Thyroid gland (tissue), 4 donors: ENCODE data around the gene COL3A1.

ENCODE experiments used
- POLR2A ChIP-seq, 2 donors: fragments of 450-650 bp; IDR thresholded peaks; one replicate each; pipeline ENCODE4 v1.6.1; 2017; ENCODE audit warnings: antibody characterized with exemption in 2 of 2, mild to moderate bottlenecking in 2 of 2, moderate library complexity in 1 of 2
- TF ChIP-seq, protein P1 (sequence below), 6 experiments: fragments of 200-600 bp in 3 of 6; fragments of 450-650 bp in 3 of 6; sonication (generic) in 3 of 6; IDR thresholded peaks; one replicate each; pipeline ENCODE4 v1.5.1; 2016 to 2019; ENCODE audit warnings: antibody characterized with exemption in 6 of 6, mild to moderate bottlenecking in 2 of 6, inconsistent platforms in 1 of 6, moderate library complexity in 1 of 6

DNA sequence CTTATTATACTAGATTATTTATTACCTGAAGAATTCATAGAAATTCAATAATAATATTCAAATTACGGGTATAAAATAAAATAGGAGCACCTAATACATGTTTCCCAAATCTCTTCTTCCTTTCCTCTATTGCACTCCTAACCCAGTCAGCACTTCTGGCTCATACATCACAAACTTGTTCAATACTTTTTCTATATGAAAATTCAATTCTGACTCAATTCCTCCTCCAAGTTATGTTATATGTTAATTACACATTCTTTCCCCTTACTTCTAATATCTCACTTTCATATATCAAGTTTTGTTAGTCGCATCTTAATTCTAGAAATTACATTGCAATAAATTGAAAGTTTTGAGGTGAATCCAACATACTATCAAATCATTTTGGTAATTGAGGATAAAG, 17.9 kb upstream of the COL3A1 start:
- TF ChIP-seq, protein P1, sequence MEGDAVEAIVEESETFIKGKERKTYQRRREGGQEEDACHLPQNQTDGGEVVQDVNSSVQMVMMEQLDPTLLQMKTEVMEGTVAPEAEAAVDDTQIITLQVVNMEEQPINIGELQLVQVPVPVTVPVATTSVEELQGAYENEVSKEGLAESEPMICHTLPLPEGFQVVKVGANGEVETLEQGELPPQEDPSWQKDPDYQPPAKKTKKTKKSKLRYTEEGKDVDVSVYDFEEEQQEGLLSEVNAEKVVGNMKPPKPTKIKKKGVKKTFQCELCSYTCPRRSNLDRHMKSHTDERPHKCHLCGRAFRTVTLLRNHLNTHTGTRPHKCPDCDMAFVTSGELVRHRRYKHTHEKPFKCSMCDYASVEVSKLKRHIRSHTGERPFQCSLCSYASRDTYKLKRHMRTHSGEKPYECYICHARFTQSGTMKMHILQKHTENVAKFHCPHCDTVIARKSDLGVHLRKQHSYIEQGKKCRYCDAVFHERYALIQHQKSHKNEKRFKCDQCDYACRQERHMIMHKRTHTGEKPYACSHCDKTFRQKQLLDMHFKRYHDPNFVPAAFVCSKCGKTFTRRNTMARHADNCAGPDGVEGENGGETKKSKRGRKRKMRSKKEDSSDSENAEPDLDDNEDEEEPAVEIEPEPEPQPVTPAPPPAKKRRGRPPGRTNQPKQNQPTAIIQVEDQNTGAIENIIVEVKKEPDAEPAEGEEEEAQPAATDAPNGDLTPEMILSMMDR (IDR thresholded peaks at IDR 0.05): no peak
- TF ChIP-seq POLR2A (IDR thresholded peaks at IDR 0.05): no peak
